Coronary artery (tissue), 2 donors: ENCODE results near the gene VWCE.

Experiments used
- DNase-seq: peaks from one replicate; pipeline ENCODE4 v3.0.0-alpha.2; 2017; ENCODE audit warnings: low spot score
- H3K27ac ChIP-seq, 2 donors: fragments of 200-600 bp; sonication (generic); one replicate each; pipeline ENCODE4 v1.5.1; 2016 to 2019
- H3K4me3 ChIP-seq: fragments of 200-600 bp; sonication (generic); 2 replicates; pipeline ENCODE4 v1.5.1; 2016; ENCODE audit warnings: mild to moderate bottlenecking, moderate library complexity
- TF ChIP-seq, protein P1 (sequence below): fragments of 200-600 bp; sonication (generic); IDR thresholded peaks from one replicate; pipeline ENCODE4 v1.5.1; 2019; ENCODE audit warnings: antibody characterized with exemption

VWCE gene

DNA sequence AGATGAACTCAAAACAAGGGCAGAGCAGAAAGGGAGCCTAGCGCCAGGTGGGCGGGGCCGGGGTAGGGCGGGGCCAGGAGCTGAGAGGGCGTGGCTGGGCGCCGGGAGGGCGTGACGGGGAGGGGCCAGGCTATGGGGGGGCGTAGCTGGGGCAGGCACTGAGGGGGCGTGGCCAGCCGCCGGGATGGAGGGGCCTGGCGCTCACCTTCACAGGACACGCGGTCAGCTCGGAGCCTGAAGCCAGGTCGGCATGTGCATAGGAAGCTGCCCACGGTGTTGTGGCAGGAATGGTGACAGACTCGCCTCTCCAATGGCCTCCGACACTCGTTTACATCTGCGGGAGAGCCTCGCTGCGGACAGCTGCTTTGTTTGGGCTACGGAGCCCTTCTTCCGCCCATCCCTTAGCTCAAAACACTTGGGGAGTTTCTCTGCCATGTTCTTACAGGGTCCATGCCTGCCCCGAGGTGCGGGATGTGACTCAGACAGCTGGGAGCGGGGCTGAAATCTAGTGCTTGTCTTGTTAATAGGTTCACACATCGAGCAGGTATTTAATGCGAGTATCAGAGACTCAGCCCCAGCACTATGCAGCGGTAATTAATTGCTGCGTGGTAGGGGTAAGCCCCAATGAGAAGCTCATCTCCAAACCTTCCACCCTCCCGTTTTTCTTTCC, 13.4 kb downstream of the VWCE start:
- no peak overlapping the region for H3K27ac ChIP-seq
- TF ChIP-seq, protein P1, sequence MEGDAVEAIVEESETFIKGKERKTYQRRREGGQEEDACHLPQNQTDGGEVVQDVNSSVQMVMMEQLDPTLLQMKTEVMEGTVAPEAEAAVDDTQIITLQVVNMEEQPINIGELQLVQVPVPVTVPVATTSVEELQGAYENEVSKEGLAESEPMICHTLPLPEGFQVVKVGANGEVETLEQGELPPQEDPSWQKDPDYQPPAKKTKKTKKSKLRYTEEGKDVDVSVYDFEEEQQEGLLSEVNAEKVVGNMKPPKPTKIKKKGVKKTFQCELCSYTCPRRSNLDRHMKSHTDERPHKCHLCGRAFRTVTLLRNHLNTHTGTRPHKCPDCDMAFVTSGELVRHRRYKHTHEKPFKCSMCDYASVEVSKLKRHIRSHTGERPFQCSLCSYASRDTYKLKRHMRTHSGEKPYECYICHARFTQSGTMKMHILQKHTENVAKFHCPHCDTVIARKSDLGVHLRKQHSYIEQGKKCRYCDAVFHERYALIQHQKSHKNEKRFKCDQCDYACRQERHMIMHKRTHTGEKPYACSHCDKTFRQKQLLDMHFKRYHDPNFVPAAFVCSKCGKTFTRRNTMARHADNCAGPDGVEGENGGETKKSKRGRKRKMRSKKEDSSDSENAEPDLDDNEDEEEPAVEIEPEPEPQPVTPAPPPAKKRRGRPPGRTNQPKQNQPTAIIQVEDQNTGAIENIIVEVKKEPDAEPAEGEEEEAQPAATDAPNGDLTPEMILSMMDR: no peak
- DNase-seq: no peak
- no peak overlapping the region for H3K4me3 ChIP-seq

DNA sequence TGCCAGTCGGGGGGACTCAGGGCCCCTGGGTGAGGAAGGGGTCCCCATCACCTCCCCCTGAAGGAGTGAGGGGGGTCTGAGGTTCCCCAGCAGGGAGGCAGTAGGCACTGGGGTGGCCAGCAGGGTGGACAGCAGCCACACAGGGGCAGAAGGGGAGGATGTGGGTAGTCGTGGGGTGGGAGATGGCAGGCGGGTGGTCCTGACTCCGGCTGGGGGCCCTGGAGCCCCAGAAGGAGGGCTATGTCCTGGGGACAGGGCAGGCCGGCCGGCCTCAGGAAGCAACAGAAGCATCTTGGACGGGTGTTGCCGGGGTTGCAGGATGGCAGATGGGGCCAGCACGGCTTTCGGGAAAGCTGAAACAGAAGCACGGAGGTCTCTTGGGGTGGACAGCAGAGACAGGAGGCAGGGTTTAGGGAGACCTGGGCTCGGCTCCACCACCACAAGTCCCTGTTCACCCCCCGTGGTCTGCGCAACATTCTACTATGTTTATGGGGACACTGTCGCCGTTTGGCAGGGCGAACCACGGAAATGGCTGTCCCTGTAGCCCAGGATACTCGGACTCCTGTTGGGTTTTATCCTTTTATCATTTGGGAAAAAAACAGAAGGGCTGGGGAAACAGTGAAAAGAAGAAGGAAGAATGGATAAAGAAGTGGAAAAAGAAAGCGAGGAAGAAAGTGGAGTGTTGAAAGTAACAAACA, 14.1 kb downstream of the VWCE start:
- no peak overlapping the region for H3K4me3 ChIP-seq
- TF ChIP-seq, protein P1: no peak
- H3K27ac ChIP-seq: no peak overlapping the region
- DNase-seq: no peak

DNA sequence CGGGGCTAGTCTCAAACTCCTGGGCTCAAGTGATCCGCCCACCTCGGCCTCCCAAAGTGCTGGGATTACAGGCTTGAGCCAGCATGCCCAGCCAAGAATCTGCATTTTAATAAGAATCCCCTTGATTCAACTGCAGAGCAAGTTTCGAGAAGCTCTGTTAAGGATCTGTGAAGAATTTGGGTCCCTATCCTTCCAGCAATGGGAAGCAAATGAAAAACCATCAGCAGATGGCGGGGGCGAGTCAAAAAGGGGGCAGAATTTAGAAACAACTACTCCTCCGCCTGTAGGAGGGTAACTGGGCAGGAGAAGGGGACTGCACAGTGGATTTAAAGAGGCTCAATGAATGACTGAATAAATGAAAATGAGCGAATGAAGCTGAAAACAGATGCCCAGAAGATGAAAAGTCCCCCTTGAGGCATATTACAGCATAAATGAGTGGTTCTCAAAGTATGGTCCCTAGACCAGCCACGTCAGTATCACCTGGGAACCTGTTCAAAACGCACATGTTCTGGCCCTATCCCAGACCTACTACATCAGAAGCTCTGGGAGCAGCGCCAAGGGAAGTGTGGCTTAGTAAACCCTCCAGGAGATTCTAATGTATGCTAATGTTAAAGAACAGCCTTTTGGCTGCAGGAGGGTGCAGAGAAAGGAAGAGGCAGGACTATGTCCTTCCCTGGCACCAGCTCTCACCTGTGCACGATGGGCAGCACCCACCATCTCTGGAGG, 15.0 kb downstream of the VWCE start:
- no peak for DNase-seq
- Histone ChIP-seq H3K4me3 (no peak overlapping the region), H3K27ac (no peak overlapping the region)
- TF ChIP-seq, protein P1: no peak

DNA sequence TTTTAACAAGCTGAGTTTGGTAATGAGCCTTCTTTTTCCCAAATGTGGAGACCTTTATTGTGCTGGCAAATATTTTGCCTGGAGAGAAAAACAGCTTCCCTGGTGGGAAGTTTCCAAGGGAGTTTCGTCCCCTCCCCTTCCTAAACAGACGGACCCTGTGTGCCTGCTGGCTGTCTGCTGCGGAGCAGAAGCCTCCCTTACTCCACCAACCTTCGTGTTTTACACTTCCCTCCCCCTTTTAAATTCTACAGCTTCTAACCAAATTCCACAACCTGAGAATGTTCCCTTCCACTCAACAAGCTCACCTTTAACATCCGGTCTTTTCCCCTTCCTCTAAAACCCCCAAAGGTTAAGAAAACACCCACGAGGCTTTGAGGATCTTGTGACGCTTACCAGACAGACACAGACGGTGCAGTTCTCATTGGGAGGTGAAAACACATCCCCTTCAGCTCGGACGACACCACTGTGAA, 17.1 kb downstream of the VWCE start:
- Histone ChIP-seq H3K27ac (no peak overlapping the region), H3K4me3 (no peak overlapping the region)
- TF ChIP-seq, protein P1: no peak
- no peak for DNase-seq

DNA sequence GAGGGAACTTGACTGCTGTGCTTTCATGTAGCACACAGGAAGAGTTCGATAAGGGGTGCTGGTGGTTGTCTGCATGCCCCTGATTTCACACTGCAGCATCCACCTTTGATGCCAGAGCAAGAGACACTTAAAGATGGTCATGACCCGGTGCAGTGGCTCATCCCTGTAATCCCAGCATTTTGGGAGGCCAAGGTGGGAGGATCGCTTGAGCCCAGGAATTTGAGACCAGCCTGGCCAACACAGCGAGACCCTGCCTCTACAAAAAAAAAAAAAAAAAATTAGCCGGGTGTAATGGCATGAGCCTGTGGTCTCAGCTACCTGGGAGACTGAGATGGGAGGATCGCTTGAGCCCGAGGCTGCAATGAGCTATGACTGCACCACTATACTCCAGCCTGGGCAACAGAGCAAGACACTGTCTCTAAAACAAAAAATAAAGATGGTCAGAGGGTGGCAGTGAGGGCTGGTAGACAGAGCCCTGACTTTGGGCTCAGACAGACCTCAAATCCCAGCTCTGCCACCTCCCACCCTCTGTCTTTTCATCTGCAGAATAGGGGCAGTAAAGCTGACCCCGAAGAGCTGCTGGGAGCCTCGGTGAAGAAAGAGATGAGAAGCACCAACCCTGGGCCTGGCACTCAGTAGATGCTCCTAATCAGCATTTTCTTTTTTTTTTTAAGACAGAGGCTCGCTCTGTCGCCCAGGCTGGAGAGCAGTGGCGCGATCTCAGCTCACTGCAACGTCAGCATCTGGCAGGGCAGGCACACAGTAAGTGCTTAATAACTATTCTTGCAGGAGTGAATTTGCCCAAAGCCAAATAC, 17.7 kb downstream of the VWCE start:
- Histone ChIP-seq H3K27ac (no peak overlapping the region), H3K4me3 (no peak overlapping the region)
- DNase-seq: no peak
- TF ChIP-seq, protein P1: no peak

DNA sequence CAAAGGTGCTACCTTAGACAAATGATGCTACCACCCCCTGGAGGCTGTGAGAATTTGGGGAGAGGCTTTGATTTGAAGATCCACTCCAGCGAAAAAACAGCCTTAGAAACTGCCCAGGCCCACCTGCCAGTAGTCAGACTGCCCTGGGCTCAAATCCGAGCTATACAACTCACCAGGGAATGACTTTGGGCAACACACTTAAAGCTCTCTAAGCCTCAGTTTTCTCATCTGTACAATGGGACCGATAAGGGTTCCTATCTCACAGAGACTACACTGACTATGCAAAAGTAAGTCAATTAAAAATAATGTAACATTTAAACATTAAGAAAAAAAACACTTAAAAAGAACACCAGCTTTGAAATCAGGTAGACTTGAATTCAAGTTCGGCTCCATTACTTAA, 19.9 kb downstream of the VWCE start:
- TF ChIP-seq, protein P1: no peak
- no peak for DNase-seq
- Histone ChIP-seq H3K4me3 (no peak overlapping the region), H3K27ac (no peak overlapping the region)
